Loucy (cell line): ENCODE measurements around the gene HHATL.

Experiments
- H2AFZ ChIP-seq: fragments of 200-600 bp; sonication (generic); 2 replicates; pipeline ENCODE4 v1.6.0; 2016; ENCODE audit warnings: antibody characterized with exemption, mild to moderate bottlenecking, low read length, moderate library complexity
- H3F3A ChIP-seq: fragments of 200-600 bp; 2 replicates; pipeline ENCODE4 v1.6.0; 2016; ENCODE audit warnings: antibody characterized with exemption, low read depth, mild to moderate bottlenecking
- H3K27me3 ChIP-seq: fragments of 200-600 bp; sonication (generic); 2 replicates; pipeline ENCODE4 v1.6.1; 2014; ENCODE audit warnings: low read length, mild to moderate bottlenecking; ENCODE audit not compliant: insufficient read depth, poor library complexity, severe bottlenecking
- H3K36me3 ChIP-seq: fragments of 200-600 bp; sonication (generic); 2 replicates; pipeline ENCODE4 v1.6.1; 2016; ENCODE audit warnings: low read length; ENCODE audit not compliant: insufficient read depth
- H3K4me1 ChIP-seq: fragments of 200-600 bp; sonication (generic); 2 replicates; pipeline ENCODE4 v1.5.1; 2014; ENCODE audit warnings: low read length, mild to moderate bottlenecking; ENCODE audit not compliant: insufficient read depth, poor library complexity, severe bottlenecking
- H3K4me2 ChIP-seq: fragments of 200-600 bp; sonication (generic); 2 replicates; pipeline ENCODE4 v1.6.0; 2014; ENCODE audit warnings: antibody characterized with exemption, low read length, low read depth, mild to moderate bottlenecking; ENCODE audit not compliant: poor library complexity, severe bottlenecking
- H3K4me3 ChIP-seq: fragments of 200-600 bp; sonication (generic); 2 replicates; pipeline ENCODE4 v1.5.1; 2014; ENCODE audit warnings: low read length, mild to moderate bottlenecking, mixed read lengths; ENCODE audit not compliant: poor library complexity, severe bottlenecking
- H3K79me2 ChIP-seq: fragments of 200-600 bp; sonication (generic); 2 replicates; pipeline ENCODE4 v1.6.1; 2014; ENCODE audit warnings: low read length; ENCODE audit not compliant: insufficient read depth
- H3K9ac ChIP-seq: fragments of 200-600 bp; sonication (generic); 2 replicates; pipeline ENCODE4 v1.6.0; 2014; ENCODE audit warnings: mild to moderate bottlenecking, low read depth, low read length, moderate library complexity; ENCODE audit not compliant: poor library complexity, severe bottlenecking
- H3K9me2 ChIP-seq: fragments of 200-600 bp; sonication (generic); replicated peaks from 2 replicates; pipeline ENCODE4 v1.6.1; 2016; ENCODE audit warnings: low read depth, low read length, mixed read lengths
- H3K9me3 ChIP-seq: fragments of 200-600 bp; sonication (generic); 2 replicates; pipeline ENCODE4 v1.6.1; 2014; ENCODE audit warnings: mild to moderate bottlenecking, antibody characterized with exemption, low read length, low read depth; ENCODE audit not compliant: insufficient read depth
- H4K20me1 ChIP-seq: fragments of 200-600 bp; sonication (generic); 2 replicates; pipeline ENCODE4 v1.6.0; 2014; ENCODE audit warnings: antibody characterized with exemption, low read length, mild to moderate bottlenecking; ENCODE audit not compliant: insufficient read depth, poor library complexity, severe bottlenecking
- CTCF ChIP-seq: fragments of 200-600 bp; sonication (generic); conservative IDR thresholded peaks from 2 replicates; pipeline ENCODE4 v1.5.1; 2014; ENCODE audit warnings: mild to moderate bottlenecking, antibody characterized with exemption, low read length
- EZH2phosphoT487 ChIP-seq: fragments of 200-600 bp; IDR thresholded peaks from 2 replicates; pipeline ENCODE4 v1.6.1; 2018; ENCODE audit warnings: antibody characterized with exemption, mild to moderate bottlenecking, moderate library complexity, borderline replicate concordance

Gene HHATL

GRCh38 chr3:42736081-42736480 is 33.5 kb upstream of the HHATL start:
- Histone ChIP-seq H3F3A (no peaks in the 10 kb centered on the region), H3K4me1 (no peaks in the 10 kb centered on the region), H2AFZ (no peak overlapping the region), H3K9me3 (no peaks in the 10 kb centered on the region), H3K27me3 (no peaks in the 10 kb centered on the region), H3K36me3 (no peaks in the 10 kb centered on the region), H3K4me2 (no peak overlapping the region), H3K79me2 (no peaks in the 10 kb centered on the region), H3K9me2 (no peaks in the 10 kb centered on the region), H4K20me1 (no peaks in the 10 kb centered on the region), H3K4me3 (no peak overlapping the region), H3K9ac (no peak overlapping the region)
- TF ChIP-seq EZH2phosphoT487 (no peak), CTCF (no peak)

GRCh38 chr3:42735615-42736014 is 33.0 kb upstream of the HHATL start:
- Histone ChIP-seq H3K9ac (no peak overlapping the region), H2AFZ (no peak overlapping the region), H3K9me2 (no peaks in the 10 kb centered on the region), H3K27me3 (no peaks in the 10 kb centered on the region), H3K9me3 (no peaks in the 10 kb centered on the region), H3F3A (no peaks in the 10 kb centered on the region), H3K36me3 (no peaks in the 10 kb centered on the region), H3K4me1 (no peaks in the 10 kb centered on the region), H3K4me2 (no peak overlapping the region), H3K79me2 (no peaks in the 10 kb centered on the region), H3K4me3 (no peak overlapping the region), H4K20me1 (no peaks in the 10 kb centered on the region)
- TF ChIP-seq EZH2phosphoT487 (no peak), CTCF (no peak)

- no peak overlapping the region for H3K4me3 ChIP-seq
- TF ChIP-seq CTCF (no peak), EZH2phosphoT487 (no peak)
- no peaks in the 10 kb centered on the region for H3K9me3 ChIP-seq
- H3K79me2 ChIP-seq = no peaks in the 10 kb centered on the region
- H3K4me1 ChIP-seq = no peaks in the 10 kb centered on the region
- no peaks in the 10 kb centered on the region for H3K9me2 ChIP-seq
- no peaks in the 10 kb centered on the region for H3K36me3 ChIP-seq
- no peak overlapping the region for H2AFZ ChIP-seq
- H3K4me2 ChIP-seq = no peak overlapping the region
- H3K9ac ChIP-seq = no peak overlapping the region
- H3F3A ChIP-seq = no peaks in the 10 kb centered on the region
- no peaks in the 10 kb centered on the region for H3K27me3 ChIP-seq
- H4K20me1 ChIP-seq = no peaks in the 10 kb centered on the region
Measured at GRCh38 chr3:42735019-42735418, 32.4 kb upstream of the HHATL start.
